GM19099 (cell line): ENCODE measurements around the gene ADAMTS17.

Experiments
- POLR2A ChIP-seq: IDR thresholded peaks from 3 replicates; pipeline ENCODE4 v1.6.1; 2011; ENCODE audit warnings: low read depth; ENCODE audit not compliant: insufficient read length; ENCODE audit errors: extremely low read depth

ADAMTS17 gene

DNA sequence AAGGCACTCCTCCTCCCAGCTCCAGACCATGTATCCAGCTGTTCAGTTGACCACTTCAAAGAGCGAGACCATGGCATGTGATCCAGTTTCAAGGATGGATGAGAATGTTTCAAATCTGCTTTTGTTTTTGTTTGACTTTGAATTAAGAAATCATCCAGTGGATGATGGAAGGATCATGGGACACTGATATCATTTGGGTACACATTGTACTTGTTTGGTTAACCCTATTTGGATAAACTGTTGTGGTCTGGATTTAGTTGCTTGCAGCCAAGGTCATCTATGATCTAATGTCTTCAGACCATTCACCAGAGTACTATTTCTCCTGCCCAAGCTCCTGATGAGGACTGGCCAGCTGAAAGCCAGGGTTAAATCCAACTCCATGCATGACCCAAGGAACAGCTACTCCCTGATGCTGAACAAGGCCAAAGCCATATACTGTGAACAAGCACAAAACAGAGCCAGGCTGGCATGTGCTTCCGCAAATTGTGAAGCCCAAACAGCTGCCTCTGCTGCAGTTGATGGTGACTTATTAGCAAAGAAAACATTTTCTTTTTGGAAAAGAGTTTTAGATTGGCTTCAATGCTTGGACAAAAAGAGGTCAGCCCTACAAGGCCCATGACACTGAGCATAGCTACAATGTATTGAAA lies 5.2 kb upstream of the ADAMTS17 start:
- no peak for TF ChIP-seq POLR2A

DNA sequence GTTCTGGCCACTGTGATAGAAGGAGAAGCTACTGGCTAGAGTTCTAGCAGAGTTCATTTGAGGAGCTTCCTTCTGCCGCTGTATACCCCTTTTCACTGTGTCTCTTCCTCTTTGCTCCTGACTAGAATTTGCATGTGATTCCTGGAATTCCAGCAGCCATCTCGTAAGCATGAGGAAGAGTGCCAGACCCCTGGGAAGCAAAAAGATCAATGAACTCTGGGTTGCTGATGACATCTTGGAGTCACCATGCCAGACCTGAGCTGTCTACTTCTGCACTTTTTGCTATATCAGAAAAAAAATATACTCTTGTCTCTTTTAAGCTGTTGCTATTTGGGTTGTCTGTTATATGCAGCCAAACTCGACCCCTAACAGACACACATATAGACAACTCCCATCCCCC lies 3.7 kb upstream of the ADAMTS17 start:
- TF ChIP-seq POLR2A, result no peak

DNA sequence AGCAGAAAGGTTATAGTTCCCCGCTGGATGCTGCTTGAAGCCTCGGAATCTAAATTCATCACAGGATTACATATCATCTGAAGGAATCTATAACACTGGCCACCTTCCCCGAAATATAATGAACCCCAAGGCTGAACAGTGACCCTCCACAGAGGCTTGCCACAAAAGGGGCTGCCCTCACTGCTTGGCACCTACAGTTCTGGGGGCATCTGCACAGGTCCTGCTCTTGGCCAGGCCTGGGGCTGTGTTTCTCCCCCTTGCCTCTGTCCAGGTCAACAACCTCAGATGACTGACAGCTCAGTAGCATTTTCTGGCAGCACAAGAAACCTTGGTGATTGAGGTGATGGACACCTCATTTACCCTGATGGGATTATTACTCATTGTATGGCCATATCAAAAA lies 1.5 kb upstream of the ADAMTS17 start:
- no peak for TF ChIP-seq POLR2A

DNA sequence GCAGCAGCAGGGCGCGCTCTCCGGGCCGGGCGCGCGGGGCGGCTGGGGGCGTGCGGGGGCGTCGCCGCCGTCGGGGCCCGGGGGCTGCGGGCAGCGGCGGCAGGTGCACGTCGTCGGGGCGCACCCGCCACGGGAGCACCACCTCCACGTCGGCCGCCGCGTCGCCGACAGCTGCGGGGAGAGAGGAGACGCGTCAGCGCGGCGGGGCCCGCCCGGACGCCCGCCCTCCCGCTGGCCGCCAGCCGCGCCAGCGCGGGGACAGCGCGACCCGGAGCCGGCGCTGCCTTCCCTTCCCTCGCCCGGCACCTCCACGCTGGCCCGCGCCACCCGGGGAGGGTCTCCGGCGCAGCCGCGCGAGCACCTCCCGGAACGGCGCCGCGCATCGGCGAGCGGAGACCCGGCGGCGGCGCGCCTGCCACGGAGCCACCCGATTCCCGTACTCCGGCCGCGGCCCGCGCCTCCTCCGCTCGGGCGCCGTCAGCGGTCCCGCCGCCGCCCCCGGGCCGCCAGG lies 481 bp downstream of the ADAMTS17 start:
- no peak for TF ChIP-seq POLR2A

DNA sequence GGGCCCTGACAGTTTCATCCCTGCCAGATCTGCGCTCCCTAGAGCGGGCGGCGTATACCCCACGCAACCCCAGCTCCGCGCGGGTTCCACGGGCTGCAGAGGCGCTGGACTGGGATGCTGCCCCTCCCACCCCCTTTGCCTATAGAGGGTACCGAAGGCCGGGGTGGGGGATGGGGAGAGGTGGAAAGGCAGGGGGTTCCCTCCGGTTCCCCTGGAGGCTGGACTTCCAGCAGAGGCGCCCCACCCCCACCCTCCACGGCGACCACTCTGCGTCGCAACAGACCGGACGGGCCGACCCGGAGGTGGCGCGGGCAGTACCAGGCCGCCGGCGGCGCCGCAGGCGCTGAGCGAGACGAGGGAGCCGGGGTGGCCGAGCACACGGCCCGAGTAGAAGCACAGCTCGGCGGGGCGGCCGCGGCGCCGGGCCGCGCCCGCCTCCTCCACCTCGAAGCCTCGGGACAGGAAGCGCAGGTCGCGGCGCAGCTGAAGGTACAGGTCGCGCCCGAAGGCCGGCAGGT lies 995 bp downstream of the ADAMTS17 start:
- no peak for TF ChIP-seq POLR2A

DNA sequence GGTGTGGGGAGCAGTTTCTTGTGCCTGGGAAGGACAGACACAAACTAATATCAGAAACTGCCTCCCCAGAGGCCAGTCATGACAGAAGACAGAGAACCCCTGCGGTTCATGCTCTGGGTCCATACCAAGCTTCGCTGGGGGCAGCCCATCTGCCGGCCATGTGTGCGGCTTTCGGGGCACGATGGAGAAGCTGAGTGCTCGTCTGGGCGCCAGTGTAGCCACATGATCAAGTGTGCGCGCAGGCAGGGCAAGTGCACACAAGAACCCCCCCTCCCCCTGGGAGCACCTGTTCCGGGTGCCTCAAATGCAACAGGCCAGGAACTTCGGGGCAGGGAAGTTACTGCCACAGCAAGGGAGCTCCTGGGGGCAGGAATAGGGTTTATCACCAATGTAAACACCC lies 1.8 kb downstream of the ADAMTS17 start:
- no peak for TF ChIP-seq POLR2A

DNA sequence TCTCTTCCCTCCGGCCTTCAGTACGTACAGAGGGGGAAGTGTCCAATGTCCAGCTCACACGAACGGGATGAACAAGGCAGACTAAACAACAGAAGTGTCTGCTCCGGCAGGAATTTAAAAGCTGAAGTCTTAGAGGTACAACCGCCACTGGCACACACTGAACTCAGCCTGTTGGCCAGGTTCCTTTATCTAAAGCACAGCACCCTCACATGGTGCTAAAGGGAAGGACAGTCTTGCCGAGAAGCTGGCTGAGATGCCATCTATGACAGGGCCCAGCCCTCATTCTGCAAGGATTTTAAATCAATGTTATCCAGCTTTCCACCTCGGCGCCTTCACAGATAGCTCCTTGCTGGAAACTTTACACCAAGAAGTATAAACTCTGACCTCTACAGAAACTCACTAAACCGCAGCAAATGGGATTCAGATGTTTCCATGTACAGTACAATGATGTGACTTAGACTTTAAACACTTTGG lies 2.8 kb downstream of the ADAMTS17 start:
- TF ChIP-seq POLR2A, result no peak

DNA sequence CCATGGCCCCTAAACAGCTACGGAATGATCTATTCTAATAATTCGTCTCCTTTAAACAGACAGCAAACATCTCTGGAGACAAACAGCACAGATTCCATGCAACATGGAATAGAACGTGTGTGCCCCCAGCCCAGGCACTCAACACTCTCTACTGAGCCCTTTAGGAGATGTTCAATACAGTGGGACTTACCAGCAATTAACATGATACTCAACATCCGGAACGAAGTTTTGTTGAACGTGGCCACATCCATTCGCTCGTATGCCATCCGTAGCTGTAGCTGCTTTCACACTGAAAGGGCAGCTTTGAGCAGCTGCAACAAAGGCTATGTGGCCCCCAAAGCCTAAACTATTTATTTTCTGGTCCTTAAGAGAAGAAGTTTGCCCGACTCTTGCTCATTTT lies 3.5 kb downstream of the ADAMTS17 start:
- TF ChIP-seq POLR2A, result no peak

DNA sequence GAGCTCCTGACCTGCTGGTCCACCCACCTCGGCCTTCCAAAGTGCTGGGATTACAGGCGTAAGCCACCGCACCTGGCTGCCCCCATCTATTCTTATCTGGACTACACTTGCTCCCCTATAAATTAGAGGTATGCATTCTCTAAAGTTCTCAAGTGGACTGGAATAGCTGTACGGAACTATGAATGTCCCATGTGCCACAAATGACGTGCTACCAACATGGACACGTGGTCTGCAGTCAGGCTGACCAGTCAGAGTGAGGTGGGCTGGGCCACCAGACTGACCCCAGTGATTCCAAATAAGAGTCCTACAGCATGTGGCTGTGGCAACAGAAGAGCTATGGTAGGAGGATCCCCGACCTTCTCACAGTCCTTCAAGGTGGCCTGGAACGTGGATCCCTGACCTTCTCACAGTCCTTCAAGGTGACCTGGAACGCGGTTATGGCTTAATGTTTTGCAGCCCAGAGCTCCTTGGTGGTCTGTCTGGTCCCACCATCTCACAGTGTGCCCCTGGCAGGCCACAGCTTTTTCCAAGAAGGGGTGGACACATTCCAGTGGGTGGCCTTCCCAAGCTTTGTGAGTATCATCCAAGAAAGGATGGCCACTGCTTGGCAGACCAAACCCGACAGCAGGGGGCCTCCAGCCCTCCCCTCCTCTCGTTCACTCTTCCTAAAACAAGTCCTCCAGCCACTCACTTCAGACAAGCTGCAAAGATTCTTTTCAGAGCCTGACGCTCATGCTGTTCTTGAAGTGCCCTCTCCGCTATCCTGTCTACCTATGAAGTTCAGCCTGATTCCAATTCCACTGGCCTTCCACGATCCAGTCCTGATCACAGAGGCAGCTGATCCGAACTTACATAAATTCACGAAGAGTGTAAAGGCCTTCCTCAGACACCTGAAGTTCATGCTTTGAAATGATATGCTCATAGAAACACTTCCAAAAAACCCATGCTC lies 4.4 kb downstream of the ADAMTS17 start:
- no peak for TF ChIP-seq POLR2A

DNA sequence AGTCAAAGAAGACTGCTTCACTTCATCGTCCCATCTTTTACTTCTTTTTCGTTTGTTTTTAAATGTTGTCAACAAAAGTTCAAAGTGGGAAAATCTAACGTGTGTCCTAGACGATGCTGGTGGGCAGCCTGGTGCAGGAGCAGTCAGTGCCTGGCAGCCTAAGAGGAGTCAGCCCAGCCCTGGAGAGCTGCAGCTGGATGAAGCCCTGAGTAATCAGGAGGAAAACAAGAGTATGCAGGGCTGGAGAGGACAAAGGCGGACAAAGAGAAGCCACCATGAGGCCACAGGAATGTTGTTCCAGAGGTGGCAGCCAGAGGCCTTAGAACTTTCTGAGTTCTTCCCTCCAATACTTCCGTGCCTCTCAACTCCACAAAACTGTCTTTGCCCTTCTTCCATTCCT lies 5.7 kb downstream of the ADAMTS17 start:
- no peak for TF ChIP-seq POLR2A

DNA sequence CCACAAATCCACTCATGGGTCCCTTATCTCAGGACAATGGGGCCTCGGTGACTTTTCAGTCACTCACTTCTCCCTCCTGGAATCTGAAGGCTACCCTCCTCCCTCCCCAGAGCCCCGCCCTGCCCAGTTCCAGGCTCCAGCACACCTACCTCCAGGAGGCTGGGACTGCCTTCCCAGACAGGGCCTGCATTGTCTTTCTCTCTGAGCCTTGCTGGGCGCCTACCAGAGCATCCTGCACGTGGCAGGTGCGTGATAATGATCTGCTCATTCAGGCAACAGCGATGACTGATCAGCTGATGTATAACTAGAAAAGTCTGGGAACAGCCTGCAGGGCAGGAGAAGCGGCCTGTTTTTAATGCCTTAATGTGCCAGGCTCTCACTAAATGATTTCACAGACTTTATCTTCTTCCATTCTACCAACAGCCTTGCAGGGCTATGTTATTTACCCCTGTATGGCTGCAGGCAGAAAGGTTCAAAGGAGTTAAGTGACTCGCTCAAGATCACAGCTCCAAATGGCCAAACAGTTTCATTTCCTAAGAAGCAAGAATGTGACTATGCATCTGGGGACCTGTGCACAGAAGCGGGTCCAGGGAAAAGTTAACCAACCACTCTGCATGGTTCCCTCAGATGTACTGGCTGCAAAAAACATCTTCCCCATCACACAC lies 6.3 kb downstream of the ADAMTS17 start:
- no peak for TF ChIP-seq POLR2A

DNA sequence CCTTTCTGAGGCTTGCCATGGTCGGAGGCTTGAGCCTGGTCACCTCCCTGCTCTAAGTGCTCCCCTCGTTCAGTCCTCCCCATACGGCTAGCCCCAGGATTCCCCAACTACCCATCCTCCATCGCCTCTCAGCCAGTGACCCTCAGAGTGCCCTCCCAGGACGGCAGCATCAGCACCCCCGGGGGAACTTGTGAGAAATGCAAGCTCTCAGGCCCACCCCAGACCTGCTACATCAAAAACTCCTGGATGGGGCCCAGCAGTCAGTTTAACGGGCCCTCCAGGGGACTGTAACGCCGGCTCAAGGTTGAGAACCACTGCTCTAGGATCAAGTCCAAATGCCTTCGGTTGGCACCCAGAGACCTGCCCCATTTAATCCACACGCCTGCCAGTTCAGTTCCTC lies 6.9 kb downstream of the ADAMTS17 start:
- TF ChIP-seq POLR2A, result no peak

DNA sequence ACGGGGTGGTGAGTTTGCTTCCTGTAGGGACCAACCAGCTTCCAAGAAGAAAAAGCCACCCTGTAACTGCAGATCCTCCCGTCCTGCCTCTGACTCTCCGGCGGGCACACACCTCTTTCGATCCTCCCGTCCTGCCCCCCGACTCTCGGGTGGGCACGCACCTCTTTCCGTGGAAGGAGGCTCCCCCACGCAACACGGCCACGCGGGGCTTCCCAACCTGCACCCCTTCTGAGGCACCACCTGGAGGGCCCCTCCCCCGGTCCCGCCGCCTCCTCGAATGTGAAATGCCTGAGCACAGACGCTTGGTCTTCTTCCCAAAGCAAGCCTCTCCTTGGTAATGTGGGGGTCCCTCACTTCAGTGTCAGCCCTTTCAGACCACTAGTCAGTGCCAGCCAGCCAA lies 7.3 kb downstream of the ADAMTS17 start:
- no peak for TF ChIP-seq POLR2A

DNA sequence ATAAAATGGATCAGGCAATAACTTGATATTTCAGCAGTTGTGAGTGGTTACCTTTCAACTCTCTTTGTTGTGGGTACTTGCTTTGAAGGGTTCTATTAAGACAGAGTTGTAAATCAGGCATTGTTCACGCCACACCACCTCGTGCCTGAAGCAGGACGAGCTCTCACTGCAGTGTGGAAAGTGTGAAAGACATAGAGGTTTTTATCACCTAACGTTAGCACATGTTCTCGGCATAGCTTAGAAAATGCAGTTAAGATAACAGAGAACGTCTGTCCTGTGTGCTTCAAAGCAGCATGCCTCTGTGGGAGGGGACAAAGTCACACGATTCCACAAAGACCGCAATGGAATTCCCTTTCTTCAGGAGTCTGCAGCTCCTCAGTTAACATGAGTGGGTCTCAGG lies 7.8 kb downstream of the ADAMTS17 start:
- TF ChIP-seq POLR2A, result no peak

DNA sequence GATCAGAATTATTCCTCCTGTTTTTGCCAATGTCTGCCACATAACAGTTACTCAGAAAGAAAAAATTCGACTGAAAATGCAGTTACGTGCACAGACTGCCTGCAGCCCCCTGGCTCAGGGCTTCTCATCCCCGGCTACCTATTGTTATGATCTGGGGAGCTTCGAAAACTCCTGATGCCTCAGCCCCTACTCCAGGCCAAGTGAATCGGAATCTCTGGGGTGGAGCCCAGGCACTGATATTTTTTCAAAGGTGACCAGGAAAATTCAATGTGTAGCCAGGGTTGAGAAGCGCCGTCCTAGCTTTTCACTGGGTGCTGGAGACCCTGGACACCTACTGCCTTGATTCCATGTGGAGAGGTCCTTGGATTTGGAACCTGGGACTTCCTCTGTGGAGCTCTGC lies 8.5 kb downstream of the ADAMTS17 start:
- TF ChIP-seq POLR2A, result no peak
